Right lung (tissue), 5 donors: ENCODE measurements around the gene ABCD3. TPM values are rescaled to one million over a fixed set of nuclear protein-coding genes. Genes with fewer than 3 reads are reported as not detected.
A peak's percentile ranks its signal among the peaks of the same experiment; 100 is the strongest.
"Not testable (repeated sequence)": the region's sequence is repeated elsewhere in the genome, so short reads cannot be mapped to it uniquely, and the experiment has no call there.

Experiments
- DNase-seq, 2 donors: peaks; one replicate each; pipeline ENCODE4 v3.0.0-alpha.2; 2013
- polyA plus RNA-seq, 5 donors: library from polyadenylated mRNA; unstranded; fragments of 120-200 nt; gene quantifications; one replicate each; pipeline versions ENCODE4 v1.2.1 to v1.2.3, GENCODE V29; 2013; ENCODE audit warnings: inconsistent platforms in 1 of 5, low replicate concordance in 1 of 5; ENCODE audit not compliant: insufficient read length in 5 of 5, insufficient read depth in 1 of 5

Gene ABCD3
- polyA plus RNA-seq, 5 donors = 37.1 to 49.2 (median 47.7) TPM

GRCh38 chr1:94408104-94408830, 9.9 kb upstream of the ABCD3 start:
- DNase-seq = no peak

GRCh38 chr1:94411237-94411636, 7.0 kb upstream of the ABCD3 start:
- no peak for DNase-seq

- DNase-seq = no peak
Measured at GRCh38 chr1:94413311-94413710, 4.9 kb upstream of the ABCD3 start.

GRCh38 chr1:94416901-94417727, 1.1 kb upstream of the ABCD3 start:
- DNase-seq = peak; percentile 76 to 78

GRCh38 chr1:94417728-94417977, 536 bp upstream of the ABCD3 start:
- no peak for DNase-seq

GRCh38 chr1:94418664-94419655, 771 bp downstream of the ABCD3 start:
- DNase-seq = peak; percentile 46 to 60

GRCh38 chr1:94422115-94422820, 4.1 kb downstream of the ABCD3 start:
- no peak for DNase-seq

- DNase-seq = no peak
Measured at GRCh38 chr1:94425821-94426484, 7.8 kb downstream of the ABCD3 start.

GRCh38 chr1:94426485-94426870, 8.3 kb downstream of the ABCD3 start:
- not testable (repeated sequence) for DNase-seq

GRCh38 chr1:94428441-94428840, 10.3 kb downstream of the ABCD3 start:
- DNase-seq = no peak

- DNase-seq = not testable (repeated sequence)
Measured at GRCh38 chr1:94428927-94429528, 10.8 kb downstream of the ABCD3 start.

- DNase-seq = not testable (repeated sequence)
Measured at GRCh38 chr1:94430066-94430465, 11.9 kb downstream of the ABCD3 start.

- DNase-seq = no peak
Measured at GRCh38 chr1:94433866-94434265, 15.7 kb downstream of the ABCD3 start.

- DNase-seq = no peak
Measured at GRCh38 chr1:94434365-94435045, 16.3 kb downstream of the ABCD3 start.

GRCh38 chr1:94438692-94439276, 20.6 kb downstream of the ABCD3 start:
- DNase-seq = no peak

GRCh38 chr1:94440088-94440487, 21.9 kb downstream of the ABCD3 start:
- DNase-seq = no peak

GRCh38 chr1:94443067-94443466, 24.9 kb downstream of the ABCD3 start:
- DNase-seq = not testable (repeated sequence)

- DNase-seq = not testable (repeated sequence)
Measured at GRCh38 chr1:94444819-94445218, 26.6 kb downstream of the ABCD3 start.

- DNase-seq = not testable (repeated sequence)
Measured at GRCh38 chr1:94445733-94446132, 27.5 kb downstream of the ABCD3 start.
